ENCODE results near the gene SLC9A1. TPM values are rescaled to one million over a fixed set of nuclear protein-coding genes. Genes with fewer than 3 reads are reported as not detected.

Gene SLC9A1
- total RNA-seq, 1 experiment from 2014 or later: 21.7 TPM

GRCh38 chr1:27143401-27143800, 11.5 kb downstream of the SLC9A1 start:
- H3K4me2 ChIP-seq (ENCODE audit: low read length): peak overlapping the region; percentile 71; the same call in 1 of the 2 replicates
- ChIA-PET CTCF (interaction anchor here (1.9 kb wide), 1 partner anchor 11 kb away, joined by 6 read pairs; the partner anchor contains the start of gene SLC9A1), RAD21 (ENCODE audit: low non-redundant PET in 1 of 2, low total read pairs in 2 of 2, uncharacterized antibody in 2 of 2, unreplicated experiment in 2 of 2) (no interaction called here), POLR2A (interaction anchor here (0.6 to 7.4 kb wide), 4 partner anchors 9 to 1436 kb away, joined by 3 to 61 read pairs (median 4); partner anchors contain the start of gene SLC9A1)
- ATAC-seq (no peak), DNase-seq (ENCODE audit: low read depth, low spot score) (no peak)
- no peak overlapping the region for H2AFZ ChIP-seq (ENCODE audit: low read depth, low read length, poor library complexity, severe bottlenecking)
- no peaks in the 10 kb centered on the region for H3K9me3 ChIP-seq (ENCODE audit: control insufficient read depth in 1 of 2, insufficient read depth in 1 of 2, low read depth in 1 of 2, low read length in 2 of 2)
- intact Hi-C loops (cut with micrococcal nuclease): no loop called here
- TF ChIP-seq SRF (IDR thresholded peaks at IDR 0.05; ENCODE audit: low read depth) (no peak), ELF1 (IDR thresholded peaks at IDR 0.05; ENCODE audit: borderline replicate concordance, low read depth) (no peak), FOSL1 (IDR thresholded peaks at IDR 0.05; ENCODE audit: low read depth) (no peak)
- TF ChIP-seq, protein P1, sequence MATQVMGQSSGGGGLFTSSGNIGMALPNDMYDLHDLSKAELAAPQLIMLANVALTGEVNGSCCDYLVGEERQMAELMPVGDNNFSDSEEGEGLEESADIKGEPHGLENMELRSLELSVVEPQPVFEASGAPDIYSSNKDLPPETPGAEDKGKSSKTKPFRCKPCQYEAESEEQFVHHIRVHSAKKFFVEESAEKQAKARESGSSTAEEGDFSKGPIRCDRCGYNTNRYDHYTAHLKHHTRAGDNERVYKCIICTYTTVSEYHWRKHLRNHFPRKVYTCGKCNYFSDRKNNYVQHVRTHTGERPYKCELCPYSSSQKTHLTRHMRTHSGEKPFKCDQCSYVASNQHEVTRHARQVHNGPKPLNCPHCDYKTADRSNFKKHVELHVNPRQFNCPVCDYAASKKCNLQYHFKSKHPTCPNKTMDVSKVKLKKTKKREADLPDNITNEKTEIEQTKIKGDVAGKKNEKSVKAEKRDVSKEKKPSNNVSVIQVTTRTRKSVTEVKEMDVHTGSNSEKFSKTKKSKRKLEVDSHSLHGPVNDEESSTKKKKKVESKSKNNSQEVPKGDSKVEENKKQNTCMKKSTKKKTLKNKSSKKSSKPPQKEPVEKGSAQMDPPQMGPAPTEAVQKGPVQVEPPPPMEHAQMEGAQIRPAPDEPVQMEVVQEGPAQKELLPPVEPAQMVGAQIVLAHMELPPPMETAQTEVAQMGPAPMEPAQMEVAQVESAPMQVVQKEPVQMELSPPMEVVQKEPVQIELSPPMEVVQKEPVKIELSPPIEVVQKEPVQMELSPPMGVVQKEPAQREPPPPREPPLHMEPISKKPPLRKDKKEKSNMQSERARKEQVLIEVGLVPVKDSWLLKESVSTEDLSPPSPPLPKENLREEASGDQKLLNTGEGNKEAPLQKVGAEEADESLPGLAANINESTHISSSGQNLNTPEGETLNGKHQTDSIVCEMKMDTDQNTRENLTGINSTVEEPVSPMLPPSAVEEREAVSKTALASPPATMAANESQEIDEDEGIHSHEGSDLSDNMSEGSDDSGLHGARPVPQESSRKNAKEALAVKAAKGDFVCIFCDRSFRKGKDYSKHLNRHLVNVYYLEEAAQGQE (IDR thresholded peaks at IDR 0.05; ENCODE audit: low read depth): no peak
- peaks cover 60 to 71% of the 10 kb centered on the region in 2 experiments for H3K4me1 ChIP-seq (ENCODE audit: control insufficient read depth in 1 of 2, insufficient read depth in 2 of 2, low read length in 2 of 2)
- peaks cover 69% of the 10 kb centered on the region for H3K79me2 ChIP-seq (ENCODE audit: insufficient read depth, low read length)
- no peak overlapping the region for H3K4me3 ChIP-seq (replicated peaks in 1 of 2; ENCODE audit: low read depth in 1 of 2, low read length in 2 of 2)
- H3K27ac ChIP-seq (ENCODE audit: low read depth, low read length): no peak overlapping the region
- no TSS peak for BruUV-seq (replicated peaks)
- H3K9me2 ChIP-seq (ENCODE audit: insufficient read depth): no peaks in the 10 kb centered on the region
- H3K9ac ChIP-seq (ENCODE audit: low read length): no peak overlapping the region
- no peaks in the 10 kb centered on the region for H4K20me1 ChIP-seq (ENCODE audit: insufficient read depth)
- no peaks in the 10 kb centered on the region; a peak in 1 of 4 replicates for H3K36me3 ChIP-seq (ENCODE audit: control insufficient read depth in 1 of 2, insufficient read depth in 2 of 2, low read length in 2 of 2)
- no peaks in the 10 kb centered on the region for H3K27me3 ChIP-seq (ENCODE audit: insufficient read depth, low read length)

- H3K36me3 ChIP-seq (ENCODE audit: control insufficient read depth in 1 of 2, insufficient read depth in 2 of 2, low read length in 2 of 2): no peaks in the 10 kb centered on the region
- ChIA-PET RAD21 (ENCODE audit: low non-redundant PET in 1 of 2, low total read pairs in 2 of 2, uncharacterized antibody in 2 of 2, unreplicated experiment in 2 of 2) (no interaction called here), POLR2A (interaction anchor here (1.0 to 7.4 kb wide), 4 partner anchors 8 to 12 kb away, joined by 3 to 61 read pairs (median 3); partner anchors contain the start of gene SLC9A1), CTCF (interaction anchor here (1.4 to 1.9 kb wide), 2 partner anchors 12 to 96 kb away, joined by 4 to 6 read pairs; partner anchors contain the start of gene SLC9A1)
- H3K4me1 ChIP-seq (ENCODE audit: control insufficient read depth in 1 of 2, insufficient read depth in 2 of 2, low read length in 2 of 2): peaks cover 60 to 71% of the 10 kb centered on the region in 2 experiments
- no peaks in the 10 kb centered on the region for H3K27me3 ChIP-seq (ENCODE audit: insufficient read depth, low read length)
- H3K4me3 ChIP-seq (replicated peaks in 1 of 2; ENCODE audit: low read depth in 1 of 2, low read length in 2 of 2): 0 out of 4 replicates have a peak overlapping the region, but pooled peaks of 1 of the 2 experiments have one; percentile 30
- H3K4me2 ChIP-seq (ENCODE audit: low read length): peak overlapping the region; percentile 71
- peak overlapping the region; percentile 32; the same call in 1 of the 2 replicates for H3K27ac ChIP-seq (ENCODE audit: low read depth, low read length)
- H4K20me1 ChIP-seq (ENCODE audit: insufficient read depth): no peaks in the 10 kb centered on the region
- H2AFZ ChIP-seq (ENCODE audit: low read depth, low read length, poor library complexity, severe bottlenecking): no peak overlapping the region
- intact Hi-C loops (cut with micrococcal nuclease): no loop called here
- DNase-seq (ENCODE audit: low read depth, low spot score): no peak
- H3K9ac ChIP-seq (ENCODE audit: low read length): peak overlapping the region; percentile 39
- ATAC-seq: peak; percentile 79
- H3K9me3 ChIP-seq (ENCODE audit: control insufficient read depth in 1 of 2, insufficient read depth in 1 of 2, low read depth in 1 of 2, low read length in 2 of 2): no peaks in the 10 kb centered on the region
- no peaks in the 10 kb centered on the region for H3K9me2 ChIP-seq (ENCODE audit: insufficient read depth)
- BruUV-seq (replicated peaks): no TSS peak
- peaks cover 64% of the 10 kb centered on the region for H3K79me2 ChIP-seq (ENCODE audit: insufficient read depth, low read length)
- TF ChIP-seq EZH2phosphoT487 (IDR thresholded peaks at IDR 0.05; ENCODE audit: borderline replicate concordance): no peak
- no peak for TF ChIP-seq MAX (IDR thresholded peaks at IDR 0.05)
- no peak for TF ChIP-seq FOSL1 (IDR thresholded peaks at IDR 0.05; ENCODE audit: low read depth)
- no peak for TF ChIP-seq ZBTB33 (IDR thresholded peaks at IDR 0.05; ENCODE audit: extremely low read depth, insufficient replicate concordance, low read length)
- TF ChIP-seq ATF3 (IDR thresholded peaks at IDR 0.05): no peak
- TF ChIP-seq POLR2A (IDR thresholded peaks at IDR 0.05; ENCODE audit: borderline replicate concordance, extremely low read depth, insufficient read depth, insufficient read length): no peak
- no peak for TF ChIP-seq SRF (IDR thresholded peaks at IDR 0.05; ENCODE audit: low read depth)
- TF ChIP-seq ZFX (IDR thresholded peaks at IDR 0.05): no peak
- no peak for TF ChIP-seq CTCF (IDR thresholded peaks at IDR 0.05 in 2 of 3, conservative IDR thresholded peaks at IDR 0.05 in 1 of 3; ENCODE audit: borderline replicate concordance in 1 of 3, insufficient read depth in 1 of 3, low read depth in 2 of 3, low read length in 2 of 3)
Observed at GRCh38 chr1:27142464-27142863, 12.5 kb downstream of the SLC9A1 start.
